Kidney tubule cell (primary cell): ENCODE data around the gene AIFM3.
"Not testable (repeated sequence)": the region's sequence is repeated elsewhere in the genome, so short reads cannot be mapped to it uniquely, and the experiment has no call there.

Source experiments
- DNase-seq: peaks from one replicate; pipeline ENCODE4 v3.0.0-alpha.2; 2018; ENCODE audit warnings: low spot score

Gene AIFM3

DNA sequence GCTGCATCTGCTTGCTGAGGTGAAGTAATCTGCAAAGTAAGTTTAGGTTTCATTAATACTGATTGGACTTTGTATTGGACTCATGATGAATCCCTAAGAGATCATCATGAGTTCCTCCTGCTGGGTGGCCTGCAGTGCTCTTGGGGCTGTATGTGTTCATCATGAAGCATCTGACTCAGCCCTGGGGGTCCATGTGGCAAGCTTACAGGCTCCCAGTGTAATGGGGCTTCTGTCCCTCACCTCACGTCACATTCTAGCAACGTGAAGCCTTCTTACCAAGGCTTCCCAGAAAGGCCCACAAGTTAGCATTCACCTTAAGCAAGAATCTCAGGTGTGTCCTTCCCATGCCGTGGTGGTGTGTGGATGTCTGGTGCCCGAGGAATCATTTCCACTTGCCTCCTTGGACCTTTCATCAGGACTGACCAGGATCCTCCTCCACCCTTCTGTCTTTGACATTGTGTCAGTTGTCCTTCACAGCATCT lies 26.1 kb upstream of the AIFM3 start:
- no peak for DNase-seq

DNA sequence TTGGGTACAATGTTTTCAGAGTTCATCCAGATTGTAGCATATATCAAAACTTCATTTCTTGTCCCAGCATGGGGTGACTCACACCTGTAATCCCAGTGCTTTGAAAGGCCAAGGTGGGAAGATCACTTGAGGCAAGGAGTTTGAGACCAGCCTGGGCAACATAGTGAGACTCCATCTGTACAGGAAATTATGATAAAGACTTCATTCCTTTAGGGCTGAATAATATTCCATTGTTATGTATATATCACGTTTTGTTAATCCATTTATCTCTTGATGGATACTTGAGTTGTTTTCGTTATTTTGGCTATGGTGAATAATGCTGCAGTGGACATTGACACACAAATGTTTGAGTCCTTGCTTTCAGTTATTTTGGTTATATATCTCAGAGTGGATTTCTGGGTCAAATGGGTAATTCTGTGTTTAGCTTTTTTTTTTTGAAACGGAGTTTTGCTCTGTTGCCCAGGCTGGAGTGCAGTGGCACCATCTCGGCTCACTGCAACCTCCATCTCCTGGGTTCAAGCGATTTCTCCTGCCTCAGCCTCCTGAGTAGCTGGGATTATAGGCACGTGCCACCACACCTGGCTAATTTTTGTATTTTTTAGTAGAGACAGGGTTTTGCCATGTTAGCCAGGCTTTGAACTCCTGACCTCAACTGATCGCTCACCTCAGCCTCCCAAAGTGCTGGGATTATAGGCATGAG lies 24.7 kb upstream of the AIFM3 start:
- not testable (repeated sequence) for DNase-seq

DNA sequence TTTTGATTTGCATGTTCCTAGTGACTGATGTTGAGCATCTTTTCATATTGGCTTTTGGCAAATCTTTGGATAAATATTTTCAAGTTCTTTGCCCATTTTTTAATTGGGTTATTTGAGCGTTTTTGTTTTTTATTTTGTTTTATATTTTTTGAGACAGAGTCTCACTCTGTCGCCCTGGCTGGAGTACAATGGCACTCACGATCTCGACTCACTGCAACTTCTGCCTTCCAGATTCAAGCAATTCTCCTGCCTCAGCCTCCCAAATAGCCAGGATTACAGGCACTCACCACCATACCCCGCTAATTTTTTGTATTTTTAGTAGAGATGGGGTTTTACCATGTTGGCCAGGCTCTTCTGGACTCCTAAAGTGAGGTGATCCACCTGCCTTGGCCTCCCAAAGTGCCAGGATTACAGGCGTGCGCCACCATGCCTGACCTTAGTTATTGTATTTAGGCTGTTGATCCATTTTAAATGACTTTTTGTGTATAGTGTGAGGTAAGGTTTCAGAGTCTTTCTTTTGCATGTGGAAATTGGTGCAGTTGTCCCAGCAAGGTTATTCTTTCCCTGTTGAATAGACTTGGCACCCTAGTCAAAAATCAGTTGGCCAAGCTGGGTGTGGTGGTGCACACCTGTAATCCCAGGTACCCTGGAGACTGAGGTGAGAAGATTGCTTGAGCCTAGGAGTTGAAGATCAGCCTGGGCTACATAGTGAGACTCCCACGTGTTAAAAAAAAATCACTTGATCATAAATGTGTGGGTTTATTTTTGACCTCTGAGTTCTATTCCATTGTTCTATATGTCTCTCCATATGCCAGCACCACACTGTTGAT lies 23.7 kb upstream of the AIFM3 start:
- DNase-seq = no peak

DNA sequence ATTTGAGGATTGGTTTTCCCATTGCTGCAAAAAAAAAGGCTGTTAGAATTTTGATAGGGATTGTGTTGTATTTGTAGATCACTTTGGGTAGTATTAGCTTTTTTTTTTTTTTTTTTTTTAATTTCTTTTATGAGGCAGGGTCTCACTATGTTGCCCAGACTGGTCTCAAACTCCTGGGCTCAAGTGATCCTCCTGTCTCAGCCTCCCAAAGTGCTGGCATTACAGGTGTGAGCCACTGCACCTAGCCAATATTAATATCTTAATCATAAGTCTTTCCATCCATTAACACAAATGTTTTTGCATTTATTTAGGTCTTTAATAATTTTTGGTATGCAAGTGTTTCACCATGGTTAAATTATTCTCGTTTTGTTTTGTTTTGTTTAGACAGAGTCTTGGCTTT lies 23.0 kb upstream of the AIFM3 start:
- DNase-seq = no peak

DNA sequence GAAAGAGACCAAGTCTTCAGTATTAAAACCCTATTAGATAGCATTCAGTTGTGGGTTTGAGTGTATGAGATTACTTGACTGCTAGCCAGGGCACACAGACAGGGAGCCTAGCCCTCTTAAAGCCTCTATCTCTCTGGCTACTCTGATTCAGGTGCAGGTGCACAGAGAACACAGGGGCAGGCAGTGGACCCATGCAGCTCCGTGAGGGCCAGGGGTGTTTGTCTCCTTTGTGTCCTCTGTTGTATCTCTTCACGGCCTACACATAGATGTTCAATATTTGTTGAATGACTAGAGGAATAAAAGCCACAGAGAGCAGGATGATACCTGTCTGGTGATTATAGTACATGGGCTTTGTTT lies 21.5 kb upstream of the AIFM3 start:
- DNase-seq = no peak

DNA sequence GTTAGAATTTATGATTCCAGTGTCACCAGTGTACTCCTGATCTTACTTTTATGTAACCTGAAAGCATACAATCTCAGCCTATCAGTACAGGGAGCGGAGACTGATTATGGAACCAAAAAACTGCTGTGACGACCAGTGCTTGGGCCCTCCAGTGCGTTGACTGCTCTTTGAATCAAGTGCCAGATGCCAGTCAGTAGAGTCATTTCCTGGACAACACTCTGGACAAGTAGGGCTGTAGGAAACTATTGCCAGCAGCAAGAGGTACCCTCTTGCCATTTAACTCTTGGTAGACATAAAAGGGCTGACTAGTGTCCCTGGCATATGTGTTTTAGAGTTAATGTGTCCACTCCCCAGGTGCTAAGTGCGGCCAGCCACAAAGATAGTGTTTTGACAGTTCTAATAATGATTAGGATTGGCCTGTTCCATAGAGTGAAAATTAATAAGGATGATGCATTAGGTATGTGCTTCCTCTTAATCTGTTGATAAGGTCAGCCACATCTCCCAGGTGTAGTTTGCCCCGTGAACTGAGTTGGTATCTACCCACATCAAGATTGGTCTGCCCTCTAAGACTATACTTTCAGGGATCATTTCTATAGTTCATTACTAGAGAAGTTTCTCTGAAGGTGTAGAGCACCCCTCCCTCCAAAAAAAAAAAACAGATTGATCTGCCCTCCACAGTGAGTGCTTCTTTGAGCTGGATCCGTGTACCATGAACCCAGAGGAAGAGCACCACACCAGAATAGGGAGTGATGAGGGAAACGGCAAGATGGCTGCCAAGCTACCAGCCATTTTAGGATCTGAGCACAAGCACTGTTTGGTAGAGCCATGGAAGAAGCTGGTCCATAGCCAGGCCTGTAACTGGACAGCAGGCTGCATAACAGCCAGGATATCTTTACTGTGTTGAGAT lies 20.7 kb upstream of the AIFM3 start:
- DNase-seq = peak; percentile 66

DNA sequence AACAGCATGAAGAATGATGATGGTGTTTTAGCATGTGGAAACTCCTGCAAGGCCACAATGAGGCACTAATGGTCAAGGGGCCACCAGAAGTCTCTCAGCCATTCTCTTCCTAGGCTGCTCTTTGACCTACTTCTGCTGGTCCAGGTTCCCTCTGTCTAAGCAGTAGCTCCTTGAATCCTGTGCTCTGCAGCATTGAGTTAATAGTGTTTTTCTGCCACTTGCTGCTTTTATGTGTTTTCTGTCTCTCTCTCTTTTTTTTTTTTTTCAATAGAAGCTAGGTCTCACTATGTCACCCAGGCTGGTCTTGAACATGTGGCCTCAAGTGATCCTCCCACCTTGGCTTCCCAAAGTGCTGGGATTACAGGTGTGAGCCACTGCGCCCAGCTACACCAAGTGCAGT lies 20.1 kb upstream of the AIFM3 start:
- no peak for DNase-seq

DNA sequence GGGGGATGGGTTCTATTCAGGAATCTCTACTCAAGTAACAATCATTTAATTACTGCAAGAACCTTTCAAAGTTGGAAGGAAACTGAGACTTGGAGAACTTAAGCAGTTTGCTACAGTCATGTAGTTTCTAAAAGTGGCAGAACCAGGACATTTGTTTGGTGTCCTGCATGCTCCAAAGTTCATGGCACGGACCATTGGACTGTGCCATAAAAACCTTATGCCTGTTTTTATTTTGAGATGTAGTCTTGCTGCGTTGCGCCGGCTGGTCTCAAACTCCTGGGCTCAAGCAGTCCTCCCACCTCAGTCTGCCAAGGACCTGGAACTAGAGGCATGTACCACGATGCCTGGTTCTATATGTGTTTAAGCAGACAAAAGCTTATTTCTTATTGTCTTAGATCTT lies 18.6 kb upstream of the AIFM3 start:
- DNase-seq = no peak

DNA sequence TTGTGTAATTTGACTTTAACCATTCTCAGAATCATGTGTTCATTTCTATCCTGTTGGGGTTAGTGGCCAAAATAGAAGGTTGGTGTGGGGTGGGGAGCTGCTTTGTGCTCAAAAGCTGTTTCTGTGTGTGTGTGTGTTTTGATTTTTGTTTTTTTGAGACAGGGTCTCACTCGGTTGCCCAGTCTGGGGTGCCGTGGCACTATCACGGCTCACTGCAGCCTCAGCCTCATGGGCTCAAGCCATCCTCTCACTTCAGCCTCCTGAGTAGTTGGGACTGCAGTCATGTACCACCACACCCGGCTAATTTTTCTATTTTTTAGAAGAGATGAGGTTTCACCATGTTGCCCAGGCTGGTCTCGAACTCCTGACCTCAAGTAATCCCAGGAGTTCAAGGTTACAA lies 18.1 kb upstream of the AIFM3 start:
- no peak for DNase-seq

DNA sequence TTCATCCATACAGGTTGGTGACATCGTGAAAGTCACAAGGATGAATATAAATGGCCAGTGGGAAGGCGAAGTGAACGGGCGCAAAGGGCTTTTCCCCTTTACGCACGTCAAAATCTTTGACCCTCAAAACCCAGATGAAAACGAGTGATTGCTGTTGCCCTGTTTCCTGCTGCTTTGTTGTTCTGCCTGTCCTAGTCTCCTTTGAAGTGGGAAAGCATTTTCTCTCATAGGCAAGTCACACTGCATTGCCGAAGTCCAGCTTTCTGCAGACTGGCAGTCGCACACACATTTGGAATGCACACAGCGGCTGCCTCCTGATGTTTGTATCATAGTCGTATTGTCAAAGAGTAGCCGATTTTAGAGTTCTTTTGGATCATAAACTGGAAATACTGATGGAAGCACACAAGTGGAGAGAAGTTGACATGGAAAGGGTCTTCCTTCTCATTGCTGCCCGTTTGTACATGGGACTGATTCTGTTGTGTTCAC lies 17.3 kb upstream of the AIFM3 start:
- DNase-seq = no peak

DNA sequence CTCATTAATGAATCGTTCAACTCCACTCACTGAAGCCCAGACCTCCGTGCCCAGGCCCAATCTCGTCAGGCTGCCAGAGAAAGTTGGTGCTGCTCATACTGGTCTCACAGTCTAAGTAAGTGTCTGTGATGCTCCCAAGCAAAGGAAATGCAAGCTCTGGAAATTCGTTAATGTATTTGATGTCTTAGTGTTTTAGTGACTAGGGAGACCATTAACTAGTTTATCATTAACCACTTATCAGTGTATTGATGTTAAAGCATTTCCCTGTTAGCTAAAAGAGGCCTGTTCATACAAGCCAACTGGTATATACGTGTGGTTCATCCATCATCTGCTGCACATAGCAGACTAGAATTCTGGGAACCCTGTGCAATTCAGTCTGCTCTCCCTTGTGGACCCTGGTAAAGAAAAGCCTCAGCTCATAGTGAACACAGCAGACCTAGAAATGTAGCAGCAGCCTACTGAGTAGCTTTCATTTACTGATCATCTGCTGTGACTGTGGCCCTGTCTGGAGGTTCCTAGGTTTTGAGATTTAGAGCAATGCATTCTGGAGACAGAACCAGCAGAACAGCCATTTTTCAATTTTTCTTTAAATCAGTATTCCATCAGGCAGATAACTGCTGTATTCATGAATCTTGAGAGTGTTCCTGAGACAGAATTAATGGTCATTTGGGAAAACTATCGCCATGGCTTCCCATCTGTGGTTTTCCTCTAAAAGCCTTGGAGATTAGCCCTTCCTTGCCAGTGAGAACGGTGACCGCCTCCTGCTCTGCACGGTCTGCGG lies 15.7 kb upstream of the AIFM3 start:
- DNase-seq = peak; percentile 63

DNA sequence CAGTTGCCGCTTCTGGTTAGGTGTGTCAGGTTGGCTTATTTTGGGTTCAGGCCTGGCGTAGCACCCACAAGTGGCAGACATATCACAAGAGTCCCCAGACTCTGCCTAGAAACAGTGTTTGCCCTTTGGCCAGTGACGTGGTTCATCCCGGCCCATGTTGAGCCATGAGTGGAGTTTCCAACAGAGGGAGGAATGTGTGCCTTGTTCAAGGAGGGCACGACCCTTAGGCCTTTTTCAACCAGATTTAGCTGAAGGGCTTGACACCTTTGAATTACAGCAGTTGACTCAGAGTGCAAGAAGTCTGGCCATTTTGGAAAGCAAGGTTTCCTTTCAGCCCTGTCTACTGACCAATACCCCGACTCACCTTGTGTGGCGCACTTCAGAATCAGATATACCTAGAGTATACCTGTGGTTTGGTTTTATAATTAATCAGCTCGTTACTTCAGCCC lies 15.1 kb upstream of the AIFM3 start:
- DNase-seq = peak; percentile 34

DNA sequence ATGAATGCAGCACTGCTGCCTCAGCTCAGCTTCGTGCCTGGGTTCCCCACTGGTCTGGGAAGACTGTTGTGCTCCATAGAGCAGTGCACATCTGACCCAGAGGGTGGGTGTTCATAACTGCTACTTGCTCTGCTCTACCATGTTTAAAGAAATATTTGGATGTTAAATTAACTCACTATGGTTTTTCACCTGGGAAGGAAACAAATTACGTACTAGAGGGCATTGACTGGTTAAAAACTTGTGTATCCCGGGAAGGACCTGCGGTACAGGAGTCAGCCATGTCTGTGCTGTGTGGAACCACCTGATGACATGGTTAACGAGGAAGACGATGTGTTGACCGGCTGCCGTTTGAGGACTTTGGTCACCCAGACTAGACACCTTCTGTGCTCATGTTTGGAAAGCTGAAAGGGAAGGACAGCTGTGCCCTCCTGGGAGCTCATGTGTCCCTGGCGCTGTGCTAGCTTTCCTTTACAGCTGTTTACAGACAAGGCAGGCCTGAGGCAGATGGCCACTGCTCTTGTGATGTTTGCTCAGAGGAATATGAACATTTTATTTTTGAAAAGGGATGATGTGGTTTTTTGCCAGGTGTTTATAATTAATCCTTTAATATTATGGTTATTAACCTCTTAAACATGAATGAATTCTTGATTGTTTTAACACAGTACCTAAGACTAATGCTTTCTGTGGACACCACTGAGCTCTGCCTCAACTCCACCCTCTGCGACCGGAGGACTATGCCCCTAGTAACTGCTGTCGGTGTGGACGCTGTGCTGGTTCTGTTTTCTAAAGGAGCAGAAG lies 14.3 kb upstream of the AIFM3 start:
- DNase-seq = no peak

DNA sequence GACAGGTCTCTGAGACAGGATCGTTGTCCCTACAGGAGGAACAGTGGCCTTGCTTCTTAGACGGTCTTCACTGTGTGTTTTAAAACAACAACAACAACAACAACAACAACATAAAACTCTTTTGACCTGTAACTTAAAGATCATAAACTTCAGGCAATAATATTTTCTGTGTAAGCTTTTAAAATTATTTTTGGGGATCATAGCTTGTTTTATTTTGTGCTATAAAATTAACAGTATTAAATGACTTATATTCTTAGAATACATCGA lies 13.8 kb upstream of the AIFM3 start:
- no peak for DNase-seq

DNA sequence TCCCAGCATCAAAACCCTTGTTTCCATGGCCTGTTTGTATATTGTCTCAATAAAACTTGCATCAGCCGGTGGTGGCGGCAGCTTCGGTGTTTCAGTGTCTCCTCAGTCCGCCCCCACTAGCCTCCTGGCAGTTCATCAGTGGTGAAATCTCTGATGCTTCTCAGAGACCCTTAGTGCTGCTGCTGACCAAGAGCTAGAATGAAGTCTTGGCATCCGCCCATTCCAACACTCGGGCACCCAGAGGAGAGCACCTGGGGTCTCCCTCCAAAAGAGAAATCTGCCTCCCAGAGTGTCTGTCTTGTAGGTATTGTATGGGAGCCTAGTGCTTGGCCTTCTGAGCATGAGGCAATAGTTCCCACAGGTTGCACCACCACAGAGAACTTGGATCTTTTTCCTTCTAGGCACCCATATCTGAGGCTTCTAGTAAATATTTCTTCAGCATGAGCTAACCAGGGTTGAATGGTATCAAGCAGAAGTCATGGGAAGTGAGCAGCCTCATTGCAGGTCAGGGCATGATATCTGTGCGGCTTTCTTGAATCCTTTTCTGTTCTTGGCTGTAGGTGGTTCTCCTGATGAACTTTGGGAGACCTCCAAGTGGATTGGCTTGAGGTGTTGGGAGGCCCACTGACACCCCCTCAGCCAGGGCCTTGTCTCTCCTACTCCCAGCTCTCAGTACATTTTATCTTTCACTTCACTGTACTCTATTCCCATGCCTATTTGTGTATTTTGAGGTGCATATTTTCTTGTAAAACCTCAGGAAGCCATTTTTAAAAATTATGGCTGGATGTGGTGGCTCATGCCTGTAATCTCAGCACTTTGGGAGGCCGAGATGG lies 13.2 kb upstream of the AIFM3 start:
- no peak for DNase-seq

DNA sequence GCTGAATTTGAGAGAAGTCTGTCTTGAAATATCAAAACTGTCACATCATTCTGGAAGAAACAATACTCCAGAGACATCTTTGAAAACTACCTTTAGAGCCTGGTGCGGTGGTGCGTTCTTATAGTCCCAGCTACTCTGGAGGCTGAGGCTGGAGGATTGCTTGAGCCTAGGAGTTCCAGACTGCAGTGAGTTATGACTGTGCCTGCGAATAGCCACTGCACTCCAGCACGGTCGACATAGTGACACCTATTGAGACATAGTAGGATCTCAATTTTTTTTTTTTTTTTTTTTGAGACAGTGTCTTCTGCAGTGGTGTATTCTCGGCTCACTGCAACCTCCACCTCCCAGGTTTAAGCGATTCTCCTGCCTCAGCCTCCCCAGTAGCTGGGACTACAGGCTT lies 11.5 kb upstream of the AIFM3 start:
- DNase-seq = no peak

DNA sequence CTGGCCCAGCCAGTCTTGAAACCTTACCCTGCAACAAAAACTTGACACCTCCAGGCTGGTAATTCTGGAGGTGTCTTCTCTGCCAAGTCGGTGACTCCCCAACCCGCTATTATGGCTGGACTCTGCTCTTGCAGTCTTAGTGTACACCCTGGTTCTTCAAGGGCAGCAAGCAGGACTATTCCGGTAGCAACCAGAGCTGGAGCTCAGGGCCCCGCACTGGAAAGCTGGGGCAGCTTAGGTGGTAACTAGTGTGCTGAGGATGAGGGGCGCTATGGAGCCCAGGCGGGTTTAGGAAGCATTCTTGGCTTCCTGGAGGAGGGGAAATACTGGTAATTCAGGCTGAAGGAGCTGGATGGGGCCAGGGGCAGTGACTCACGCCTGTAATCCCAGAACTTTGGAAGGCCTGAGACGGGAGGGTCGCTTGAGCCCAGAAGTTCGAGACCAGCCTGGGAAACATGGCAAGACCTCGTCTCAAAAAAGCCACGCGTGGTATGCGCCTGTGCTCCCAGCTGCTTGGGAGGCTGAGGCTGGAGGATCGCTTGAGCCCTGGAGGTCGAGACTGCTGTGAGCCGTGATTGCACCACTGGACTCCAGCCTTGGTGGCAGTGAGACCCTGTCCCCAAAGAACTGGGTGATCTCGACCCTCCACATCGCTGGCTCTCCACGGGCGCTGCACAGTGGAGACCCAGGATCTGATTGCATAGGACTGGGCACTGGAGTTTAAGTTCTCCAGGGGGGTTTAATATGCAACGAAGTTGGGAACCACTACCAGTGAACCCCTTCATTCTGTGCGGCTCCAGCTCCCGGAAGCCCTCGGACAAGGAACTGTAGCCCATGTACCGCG lies 10.6 kb upstream of the AIFM3 start:
- peak; percentile 59 for DNase-seq

DNA sequence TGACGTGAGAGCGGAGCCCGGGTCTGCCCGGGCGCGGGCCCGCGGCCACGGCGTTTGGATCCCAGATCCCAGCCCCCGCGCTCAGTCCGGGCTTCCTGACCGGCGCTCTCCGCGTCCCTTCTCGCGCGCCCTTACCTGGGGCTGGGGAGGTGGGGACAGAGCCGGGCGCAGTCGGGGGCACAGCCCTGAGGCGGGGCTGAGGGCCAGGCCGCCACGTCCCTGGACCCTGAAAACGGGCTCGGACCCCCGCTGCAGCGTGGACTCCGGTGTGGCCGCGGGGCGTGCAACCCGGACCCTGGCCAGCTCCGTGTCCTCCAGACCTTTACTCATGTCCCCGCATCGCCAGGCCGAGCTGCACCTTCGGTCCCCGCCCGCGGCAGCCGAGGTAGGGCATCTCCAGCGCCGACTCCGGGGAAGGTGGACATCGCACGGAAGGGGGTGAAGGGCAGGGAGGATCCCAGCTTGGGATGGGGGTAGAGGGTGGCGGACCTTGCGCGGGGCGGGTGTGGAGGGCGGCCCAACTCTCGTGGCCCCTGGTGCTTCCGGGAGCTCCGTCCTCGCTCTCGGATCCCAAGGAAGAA lies 9.9 kb upstream of the AIFM3 start:
- peak; percentile 44 for DNase-seq
